Right lobe of liver (tissue), 4 donors: ENCODE results near the gene PLXNA1.

ENCODE experiments used
- CTCF ChIP-seq, 4 donors: fragments of 200-600 bp in 3 of 4; fragments of 450-650 bp in 1 of 4; IDR thresholded peaks; one replicate each; pipeline versions ENCODE4 v1.5.1 to v1.8.0; 2016 to 2022; ENCODE audit warnings: antibody characterized with exemption in 4 of 4, mild to moderate bottlenecking in 2 of 4
- POLR2A ChIP-seq: fragments of 450-650 bp; IDR thresholded peaks from one replicate; pipeline ENCODE4 v1.6.1; 2017; ENCODE audit warnings: antibody characterized with exemption, mild to moderate bottlenecking
- donor health status: DM: no; HTN: no; CAD: no.
- donor health status: DM: no; HTN: no; CAD: no.
- donor health status: DM: no; HTN: yes; CAD: no.

GRCh38 chr3:126986001-126986400 is 3.1 kb downstream of the PLXNA1 start:
- TF ChIP-seq CTCF (IDR thresholded peaks at IDR 0.05): no peak
- no peak for TF ChIP-seq POLR2A
